HS-27A (cell line): ENCODE measurements around the gene IGSF9.
"Not testable (repeated sequence)": the region's sequence is repeated elsewhere in the genome, so short reads cannot be mapped to it uniquely, and the experiment has no call there.

Experiments used
- DNase-seq: peaks from one replicate; pipeline ENCODE4 v3.0.0-alpha.2; 2012; ENCODE audit warnings: low read depth, missing footprints

The IGSF9 gene

GRCh38 chr1:159920202-159920601 is 25.2 kb downstream of the IGSF9 start:
- DNase-seq, result no peak

- no peak for DNase-seq
Observed at GRCh38 chr1:159919236-159919865, 26.1 kb downstream of the IGSF9 start.

GRCh38 chr1:159918352-159919200 is 26.8 kb downstream of the IGSF9 start:
- DNase-seq, result no peak

- no peak for DNase-seq
Observed at GRCh38 chr1:159917533-159918351, 27.7 kb downstream of the IGSF9 start.

- DNase-seq, result peak; percentile 92
Observed at GRCh38 chr1:159916242-159917051, 29.0 kb downstream of the IGSF9 start.

GRCh38 chr1:159915571-159916241 is 29.7 kb downstream of the IGSF9 start:
- DNase-seq, result no peak

- DNase-seq, result no peak
Observed at GRCh38 chr1:159914252-159915018, 31.0 kb downstream of the IGSF9 start.

- DNase-seq, result no peak
Observed at GRCh38 chr1:159913451-159914192, 31.8 kb downstream of the IGSF9 start.

- DNase-seq, result no peak
Observed at GRCh38 chr1:159911326-159912070, 33.9 kb downstream of the IGSF9 start.

- no peak for DNase-seq
Observed at GRCh38 chr1:159908031-159908940, 37.1 kb downstream of the IGSF9 start.

- DNase-seq, result no peak
Observed at GRCh38 chr1:159906960-159907359, 38.5 kb downstream of the IGSF9 start.

- DNase-seq, result not testable (repeated sequence)
Observed at GRCh38 chr1:159904036-159904435, 41.4 kb downstream of the IGSF9 start.

- DNase-seq, result no peak
Observed at GRCh38 chr1:159902541-159902940, 42.9 kb downstream of the IGSF9 start.

- no peak for DNase-seq
Observed at GRCh38 chr1:159900755-159901360, 44.6 kb downstream of the IGSF9 start.

GRCh38 chr1:159900086-159900680 is 45.2 kb downstream of the IGSF9 start, which contains the start of gene CFAP45:
CFAP45 (minus strand) TSS chr1:159900165; CDS start chr1:159900098, 67 bp downstream.
- no peak for DNase-seq

- DNase-seq, result not testable (repeated sequence)
Observed at GRCh38 chr1:159899634-159900033, 45.8 kb downstream of the IGSF9 start.

- no peak for DNase-seq
Observed at GRCh38 chr1:159898527-159898926, 46.9 kb downstream of the IGSF9 start.
